Measurements from ENCODE around the gene ATP13A5.

ATP13A5 gene

GRCh38 chr3:193387596-193387995 lies 9.0 kb upstream of the ATP13A5 start:
- H3K9ac ChIP-seq (ENCODE audit: low read depth, low read length) = no peak overlapping the region
- 68% methylated on average over 2 of the region's 2 CpGs for WGBS

GRCh38 chr3:193377591-193377990 lies 962 bp downstream of the ATP13A5 start:
- Histone ChIP-seq H3K9ac (ENCODE audit: low read depth, low read length) (no peak overlapping the region), H3K9me3 (ENCODE audit: insufficient read depth, low read depth, low read length) (no peaks in the 10 kb centered on the region), H3K27ac (ENCODE audit: low read depth, low read length) (no peak overlapping the region), H3K27me3 (ENCODE audit: insufficient read depth, low read length) (no peaks in the 10 kb centered on the region), H3K36me3 (ENCODE audit: insufficient read depth, low read length) (no peaks in the 10 kb centered on the region), H3K4me1 (ENCODE audit: insufficient read depth, low read length) (peaks cover 15% of the 10 kb centered on the region), H3K4me3 (ENCODE audit: low read length) (no peak overlapping the region)
- WGBS = 90% methylated on average over 2 of the region's 2 CpGs

More at GRCh38 chr3:193387596-193387995, 9.0 kb upstream of the ATP13A5 start:
- no peaks in the 10 kb centered on the region for H3K36me3 ChIP-seq (ENCODE audit: insufficient read depth, low read length)
- no peak overlapping the region for H3K27ac ChIP-seq (ENCODE audit: low read depth, low read length)
- H3K4me3 ChIP-seq (ENCODE audit: low read length) = no peak overlapping the region
- no peaks in the 10 kb centered on the region for H3K27me3 ChIP-seq (ENCODE audit: insufficient read depth, low read length)
- no peaks in the 10 kb centered on the region for H3K9me3 ChIP-seq (ENCODE audit: insufficient read depth, low read depth, low read length)
- peaks cover 43% of the 10 kb centered on the region for H3K4me1 ChIP-seq (ENCODE audit: insufficient read depth, low read length)

GRCh38 chr3:193375614-193376013 lies 2.9 kb downstream of the ATP13A5 start:
- no peaks in the 10 kb centered on the region for H3K36me3 ChIP-seq (ENCODE audit: insufficient read depth, low read length)
- no peak overlapping the region for H3K9ac ChIP-seq (ENCODE audit: low read depth, low read length)
- peaks cover 15% of the 10 kb centered on the region for H3K4me1 ChIP-seq (ENCODE audit: insufficient read depth, low read length)
- no peak overlapping the region for H3K4me3 ChIP-seq (ENCODE audit: low read length)
- H3K27ac ChIP-seq (ENCODE audit: low read depth, low read length) = no peak overlapping the region
- no peaks in the 10 kb centered on the region for H3K9me3 ChIP-seq (ENCODE audit: insufficient read depth, low read depth, low read length)
- 95% methylated on average over 8 of the region's 8 CpGs for WGBS
- no peaks in the 10 kb centered on the region for H3K27me3 ChIP-seq (ENCODE audit: insufficient read depth, low read length)

GRCh38 chr3:193372783-193373182 lies 5.8 kb downstream of the ATP13A5 start:
- H3K9ac ChIP-seq (ENCODE audit: low read depth, low read length) = no peak overlapping the region
- H3K27me3 ChIP-seq (ENCODE audit: insufficient read depth, low read length) = no peaks in the 10 kb centered on the region
- no peaks in the 10 kb centered on the region for H3K9me3 ChIP-seq (ENCODE audit: insufficient read depth, low read depth, low read length)
- 0 out of 2 replicates have a peak, but pooled peaks cover 4% of the 10 kb centered on the region for H3K4me1 ChIP-seq (ENCODE audit: insufficient read depth, low read length)
- H3K27ac ChIP-seq (ENCODE audit: low read depth, low read length) = no peak overlapping the region
- H3K36me3 ChIP-seq (ENCODE audit: insufficient read depth, low read length) = no peaks in the 10 kb centered on the region
- H3K4me3 ChIP-seq (ENCODE audit: low read length) = no peak overlapping the region

DNA sequence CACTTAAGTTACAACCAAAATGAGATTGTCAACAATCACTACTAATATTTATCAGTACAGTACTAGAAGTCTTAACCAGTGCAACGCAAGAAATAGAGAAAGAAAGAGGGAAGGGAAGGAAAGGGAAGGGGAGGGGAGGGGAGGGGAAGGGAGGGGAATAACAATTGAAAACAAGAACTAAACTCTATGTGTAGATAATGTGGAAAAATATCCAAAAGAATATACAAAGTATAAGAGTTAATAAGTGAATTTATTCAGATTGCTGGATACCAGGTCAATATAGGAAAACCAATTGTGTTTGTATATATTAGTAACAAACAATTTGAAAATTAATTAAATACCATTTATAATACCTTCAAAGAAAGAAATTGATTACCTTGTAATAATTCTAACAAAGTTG lies 10.7 kb downstream of the ATP13A5 start:
- H3K4me1 ChIP-seq (ENCODE audit: insufficient read depth, low read length) = no peaks in the 10 kb centered on the region
- WGBS = no CpG with 5 or more reads among the region's 1 CpG
- no peak overlapping the region for H3K9ac ChIP-seq (ENCODE audit: low read depth, low read length)
- H3K27ac ChIP-seq (ENCODE audit: low read depth, low read length) = no peak overlapping the region
- H3K9me3 ChIP-seq (ENCODE audit: insufficient read depth, low read depth, low read length) = no peaks in the 10 kb centered on the region
- H3K4me3 ChIP-seq (ENCODE audit: low read length) = no peak overlapping the region
- H3K36me3 ChIP-seq (ENCODE audit: insufficient read depth, low read length) = no peaks in the 10 kb centered on the region
- H3K27me3 ChIP-seq (ENCODE audit: insufficient read depth, low read length) = no peaks in the 10 kb centered on the region

GRCh38 chr3:193357291-193357690 lies 21.3 kb downstream of the ATP13A5 start:
- WGBS = 84% methylated on average over 3 of the region's 3 CpGs
- no peak overlapping the region for H3K9ac ChIP-seq (ENCODE audit: low read depth, low read length)
- no peaks in the 10 kb centered on the region for H3K36me3 ChIP-seq (ENCODE audit: insufficient read depth, low read length)
- no peak overlapping the region for H3K4me3 ChIP-seq (ENCODE audit: low read length)
- H3K27ac ChIP-seq (ENCODE audit: low read depth, low read length) = no peak overlapping the region
- H3K9me3 ChIP-seq (ENCODE audit: insufficient read depth, low read depth, low read length) = no peaks in the 10 kb centered on the region
- no peaks in the 10 kb centered on the region for H3K27me3 ChIP-seq (ENCODE audit: insufficient read depth, low read length)
- H3K4me1 ChIP-seq (ENCODE audit: insufficient read depth, low read length) = 0 out of 2 replicates have a peak, but pooled peaks cover 3% of the 10 kb centered on the region

GRCh38 chr3:193354423-193354822 lies 24.1 kb downstream of the ATP13A5 start:
- no peaks in the 10 kb centered on the region for H3K27me3 ChIP-seq (ENCODE audit: insufficient read depth, low read length)
- H3K9me3 ChIP-seq (ENCODE audit: insufficient read depth, low read depth, low read length) = no peaks in the 10 kb centered on the region
- H3K27ac ChIP-seq (ENCODE audit: low read depth, low read length) = no peak overlapping the region
- H3K9ac ChIP-seq (ENCODE audit: low read depth, low read length) = no peak overlapping the region
- WGBS = 84% methylated on average over 5 of the region's 5 CpGs
- no peaks in the 10 kb centered on the region for H3K36me3 ChIP-seq (ENCODE audit: insufficient read depth, low read length)
- H3K4me3 ChIP-seq (ENCODE audit: low read length) = no peak overlapping the region
- peaks cover 7% of the 10 kb centered on the region; the same call in 1 of the 2 replicates for H3K4me1 ChIP-seq (ENCODE audit: insufficient read depth, low read length)

DNA sequence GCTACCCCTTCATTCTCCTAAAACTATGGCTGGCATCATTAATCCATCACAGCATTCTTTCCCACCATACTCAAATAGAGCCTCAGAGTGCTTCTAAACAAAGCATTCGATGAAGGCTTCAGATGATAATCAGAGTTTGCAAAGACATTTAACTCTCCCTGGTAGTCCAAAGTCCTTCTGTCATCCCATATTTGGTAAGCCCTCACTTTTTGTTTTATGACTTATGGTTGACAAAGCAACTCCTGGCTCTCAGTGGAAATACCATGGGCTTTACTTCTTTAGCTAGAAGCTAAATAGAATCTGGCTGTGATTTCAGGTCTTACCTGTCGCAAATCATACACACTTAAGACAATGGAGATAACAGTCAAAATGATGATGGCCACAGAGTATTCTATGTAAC lies 27.8 kb downstream of the ATP13A5 start:
- H3K4me1 ChIP-seq (ENCODE audit: insufficient read depth, low read length) = peaks cover 37% of the 10 kb centered on the region
- H3K27ac ChIP-seq (ENCODE audit: low read depth, low read length) = no peak overlapping the region
- H3K9ac ChIP-seq (ENCODE audit: low read depth, low read length) = no peak overlapping the region
- 90% methylated on average over 2 of the region's 2 CpGs for WGBS
- no peaks in the 10 kb centered on the region for H3K9me3 ChIP-seq (ENCODE audit: insufficient read depth, low read depth, low read length)
- H3K36me3 ChIP-seq (ENCODE audit: insufficient read depth, low read length) = no peaks in the 10 kb centered on the region
- no peak overlapping the region for H3K4me3 ChIP-seq (ENCODE audit: low read length)
- no peaks in the 10 kb centered on the region for H3K27me3 ChIP-seq (ENCODE audit: insufficient read depth, low read length)

- Histone ChIP-seq H3K9me3 (ENCODE audit: insufficient read depth, low read depth, low read length) (no peaks in the 10 kb centered on the region), H3K9ac (ENCODE audit: low read depth, low read length) (no peak overlapping the region), H3K27ac (ENCODE audit: low read depth, low read length) (peak overlapping the region; percentile 39; the same call in 1 of the 2 replicates), H3K4me3 (ENCODE audit: low read length) (no peak overlapping the region), H3K27me3 (ENCODE audit: insufficient read depth, low read length) (no peaks in the 10 kb centered on the region), H3K36me3 (ENCODE audit: insufficient read depth, low read length) (no peaks in the 10 kb centered on the region), H3K4me1 (ENCODE audit: insufficient read depth, low read length) (peaks cover 39% of the 10 kb centered on the region)
- WGBS = 67% methylated on average over 3 of the region's 3 CpGs
Measured at GRCh38 chr3:193348686-193349085, 29.9 kb downstream of the ATP13A5 start.

GRCh38 chr3:193347521-193348501 lies 30.7 kb downstream of the ATP13A5 start:
- Histone ChIP-seq H3K4me3 (ENCODE audit: low read length) (no peak overlapping the region), H3K27me3 (ENCODE audit: insufficient read depth, low read length) (no peaks in the 10 kb centered on the region), H3K9ac (ENCODE audit: low read depth, low read length) (0 out of 2 replicates have a peak overlapping the region, but pooled peaks have one; percentile 2), H3K9me3 (ENCODE audit: insufficient read depth, low read depth, low read length) (no peaks in the 10 kb centered on the region), H3K36me3 (ENCODE audit: insufficient read depth, low read length) (no peaks in the 10 kb centered on the region), H3K4me1 (ENCODE audit: insufficient read depth, low read length) (peaks cover 39% of the 10 kb centered on the region), H3K27ac (ENCODE audit: low read depth, low read length) (peak overlapping the region; percentile 8; the same call in 1 of the 2 replicates)
- 62% methylated on average over 10 of the region's 11 CpGs for WGBS

DNA sequence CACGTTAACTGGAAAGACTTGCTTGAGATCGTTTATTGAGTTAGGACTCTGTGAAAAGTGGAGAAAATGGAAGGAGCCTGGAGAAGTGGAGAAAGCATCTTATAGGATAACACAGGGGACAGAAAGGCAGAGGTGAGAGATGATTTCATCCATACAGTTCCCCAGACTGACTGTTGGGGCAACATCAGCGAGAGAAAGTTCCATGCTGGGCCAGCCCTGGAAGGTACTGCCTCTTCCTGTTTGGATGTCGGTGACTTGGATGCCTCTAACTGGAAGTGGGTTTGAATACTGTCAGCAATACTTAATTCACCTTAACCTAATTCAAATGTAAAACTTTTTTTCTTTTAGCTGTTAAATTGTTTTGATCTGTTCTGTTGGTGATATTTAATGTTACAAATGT lies 32.3 kb downstream of the ATP13A5 start:
- no peaks in the 10 kb centered on the region for H3K9me3 ChIP-seq (ENCODE audit: insufficient read depth, low read depth, low read length)
- H3K9ac ChIP-seq (ENCODE audit: low read depth, low read length) = no peak overlapping the region
- 84% methylated on average over 3 of the region's 4 CpGs for WGBS
- no peaks in the 10 kb centered on the region for H3K36me3 ChIP-seq (ENCODE audit: insufficient read depth, low read length)
- no peaks in the 10 kb centered on the region for H3K27me3 ChIP-seq (ENCODE audit: insufficient read depth, low read length)
- peaks cover 39% of the 10 kb centered on the region for H3K4me1 ChIP-seq (ENCODE audit: insufficient read depth, low read length)
- H3K27ac ChIP-seq (ENCODE audit: low read depth, low read length) = no peak overlapping the region
- no peak overlapping the region for H3K4me3 ChIP-seq (ENCODE audit: low read length)

Data from HUES64 (cell line).